Measurements from ENCODE around the gene TRIM63.
"Not testable (repeated sequence)": the region's sequence is repeated elsewhere in the genome, so short reads cannot be mapped to it uniquely, and the experiment has no call there.

Gene TRIM63

GRCh38 chr1:26067432-26067911 is at the start of gene TRIM63:
Gene TRIM63 (minus strand): TSS chr1:26067630. CDS start chr1:26067494, 136 bp downstream.
- DNase-seq, result no peak

DNA sequence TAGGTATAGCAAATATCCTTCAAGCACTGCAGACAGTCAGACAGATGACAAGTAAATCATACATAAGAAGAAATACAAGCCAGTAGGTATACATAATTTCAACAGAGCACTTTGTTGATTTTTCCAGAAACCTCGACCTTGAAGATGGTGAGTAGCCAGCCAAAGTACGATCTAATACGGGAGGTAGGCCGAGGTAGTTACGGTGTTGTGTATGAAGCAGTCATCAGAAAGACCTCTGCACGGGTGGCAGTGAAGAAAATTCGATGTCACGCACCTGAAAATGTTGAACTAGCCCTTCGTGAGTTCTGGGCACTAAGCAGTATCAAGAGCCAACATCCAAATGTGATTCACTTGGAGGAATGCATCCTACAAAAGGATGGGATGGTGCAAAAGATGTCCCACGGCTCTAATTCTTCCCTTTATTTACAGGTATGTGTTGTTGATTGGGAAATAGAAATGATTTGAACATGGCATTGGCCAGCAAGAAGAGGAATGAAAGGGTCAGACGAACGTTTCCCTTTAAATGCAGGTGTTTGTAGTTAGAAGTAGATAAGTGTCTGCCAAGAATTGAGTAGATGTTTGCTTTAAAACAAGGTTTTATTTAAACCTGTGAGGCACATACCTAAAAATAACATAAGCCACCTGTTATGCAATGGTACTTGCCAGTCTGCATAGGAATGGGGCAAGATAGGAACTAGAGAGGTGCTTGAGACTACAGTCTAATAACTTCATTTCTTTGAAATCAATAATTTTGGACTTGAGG is 46.9 kb upstream of the TRIM63 start:
- DNase-seq, result no peak

DNA sequence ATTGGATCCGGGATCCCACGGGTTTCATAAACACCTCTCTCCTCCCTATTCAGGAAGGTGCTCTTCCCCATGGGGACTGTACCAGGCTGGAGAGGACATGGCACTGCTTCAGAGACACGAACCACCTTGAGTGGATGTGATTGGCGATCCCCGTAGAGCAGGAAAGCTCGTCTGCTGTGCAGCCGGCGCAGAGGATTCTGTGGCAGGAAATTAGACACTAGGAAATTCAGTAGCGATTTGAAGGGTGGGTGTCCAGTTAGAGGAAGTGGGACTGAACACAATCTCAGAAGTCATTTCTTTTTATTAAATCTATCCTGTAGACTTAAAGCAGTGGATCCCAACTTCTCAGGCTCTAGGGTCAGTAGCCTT is 45.0 kb upstream of the TRIM63 start:
- DNase-seq, result no peak

DNA sequence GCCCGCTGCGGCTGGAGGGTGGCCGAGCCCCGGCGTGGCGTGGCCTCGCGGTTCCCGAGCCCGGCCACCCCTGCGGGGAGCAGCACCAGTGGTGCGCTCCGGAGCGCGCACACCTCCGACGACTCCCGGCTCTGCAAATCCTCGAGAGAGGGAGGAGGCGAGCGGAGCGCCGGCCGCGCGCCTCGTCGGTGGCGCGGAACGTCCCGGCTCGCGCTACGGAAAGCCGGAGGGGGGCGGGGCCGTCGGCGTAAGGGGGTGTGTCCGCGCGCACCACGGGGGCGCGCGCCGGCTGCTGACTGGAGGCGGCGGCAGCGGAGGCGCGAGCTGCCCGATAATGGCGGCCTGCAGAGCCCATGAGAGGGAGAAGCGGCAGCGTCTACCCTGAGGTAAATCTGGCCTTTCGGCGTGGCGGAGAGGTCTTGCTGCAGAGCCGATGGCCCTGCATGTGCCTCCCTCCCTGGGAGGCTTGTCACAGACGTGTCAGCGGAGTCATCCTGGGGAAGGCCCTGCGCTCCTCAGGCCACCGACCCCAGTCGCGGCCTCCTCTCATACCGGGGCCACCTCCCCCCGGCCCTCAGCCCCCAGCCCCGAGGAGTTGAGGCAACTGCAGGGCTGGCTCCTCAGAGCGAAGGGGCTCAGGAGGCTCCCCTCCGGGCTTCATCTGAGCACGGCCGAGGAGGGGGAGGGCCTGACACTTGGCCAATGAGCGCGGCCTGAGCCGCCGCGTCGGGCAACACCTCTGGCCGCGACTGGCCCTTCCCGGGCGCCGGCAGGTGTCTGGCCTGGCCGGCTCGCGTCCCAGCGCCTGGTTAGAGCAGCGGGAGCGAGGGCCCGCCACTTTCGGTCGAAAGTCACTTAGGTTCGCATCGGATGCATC is 44.3 kb upstream of the TRIM63 start, which contains the start of gene PDIK1L:
PDIK1L (plus strand) TSS at position 295 of the 877 bp plus-strand sequence. CDS start 2,485 bp downstream, outside the sequence.
- DNase-seq, result peak; percentile 41

DNA sequence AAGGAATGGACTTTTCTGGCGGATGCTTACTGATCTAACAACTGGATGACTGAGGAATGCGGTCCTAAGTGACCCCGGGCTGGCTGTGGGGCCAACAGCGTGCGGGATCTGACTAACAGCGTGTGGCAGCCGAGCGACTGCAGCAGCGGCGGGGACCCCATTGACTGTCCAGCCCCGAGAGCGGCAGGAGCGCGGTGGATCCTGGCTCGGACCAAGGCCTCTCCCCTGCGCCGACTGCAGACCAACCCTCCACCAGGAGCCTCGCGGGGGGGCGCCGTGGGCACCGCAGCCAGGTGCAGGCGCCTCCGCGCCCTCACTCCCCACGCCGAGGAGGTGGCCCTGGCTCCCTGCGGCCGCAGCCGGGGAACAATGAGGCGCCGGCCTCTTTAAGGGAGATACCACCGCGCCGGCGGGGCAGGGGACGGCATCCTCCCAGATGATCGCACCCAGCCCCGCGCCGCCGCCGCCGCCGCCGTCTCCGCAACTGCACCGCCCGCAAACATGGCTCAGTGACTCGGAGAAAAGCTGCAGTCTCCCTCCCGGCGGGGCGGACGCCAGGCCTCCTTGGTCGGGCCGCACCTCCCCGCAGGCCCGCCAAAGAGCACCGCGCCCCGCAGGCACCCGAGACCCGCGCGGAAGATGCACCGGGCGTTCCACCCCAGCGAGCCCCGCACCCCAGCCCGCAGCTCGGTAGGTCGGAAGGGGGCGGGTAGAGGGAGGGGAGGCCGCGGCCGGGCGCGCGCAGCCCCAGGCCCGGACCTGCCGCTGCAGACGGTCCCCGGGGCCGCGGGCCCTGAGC is 43.5 kb upstream of the TRIM63 start:
- peak; percentile 37 for DNase-seq

GRCh38 chr1:26109229-26110164 is 42.1 kb upstream of the TRIM63 start:
- no peak for DNase-seq

- DNase-seq, result not testable (repeated sequence)
Measured at GRCh38 chr1:26105226-26105548, 37.8 kb upstream of the TRIM63 start.

- no peak for DNase-seq
Measured at GRCh38 chr1:26102526-26102925, 35.1 kb upstream of the TRIM63 start.

DNA sequence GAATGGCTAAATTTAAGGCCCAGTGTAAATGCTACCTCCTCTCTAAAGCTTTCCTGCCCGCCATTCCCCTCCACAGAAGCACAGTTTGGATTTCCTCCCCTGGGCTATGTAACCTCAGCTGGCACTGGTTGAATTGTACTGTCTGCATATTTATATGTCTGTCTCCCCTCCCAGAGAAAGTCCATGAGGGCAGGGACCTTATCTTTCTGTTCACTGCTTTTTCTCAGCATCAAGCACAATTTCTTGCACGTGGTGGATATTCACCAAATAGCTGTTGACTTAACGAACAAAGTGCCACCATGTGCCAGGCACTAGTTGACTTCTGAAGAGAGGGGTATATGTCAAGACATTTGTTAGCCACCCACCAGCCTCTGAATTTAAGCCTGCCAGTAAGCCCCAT is 34.7 kb upstream of the TRIM63 start:
- no peak for DNase-seq

DNA sequence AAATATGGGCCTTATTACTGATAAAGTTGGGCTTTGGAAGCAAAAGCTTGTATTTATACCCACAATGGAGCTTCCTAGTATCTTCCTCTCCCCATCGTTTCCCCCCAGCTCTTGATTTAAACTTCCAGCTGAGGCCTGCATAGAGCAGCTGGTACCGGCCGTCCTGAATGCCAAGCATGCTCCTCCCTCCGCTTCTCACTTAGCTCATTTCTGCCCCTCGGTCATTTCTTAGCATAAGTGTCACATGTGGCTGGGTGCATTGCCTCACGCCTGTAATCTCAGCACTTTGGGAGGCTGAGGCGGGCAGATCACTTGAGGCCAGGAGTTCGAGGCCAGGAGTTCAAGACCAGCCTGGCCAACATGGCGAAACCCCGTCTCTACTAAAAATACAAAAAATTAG is 32.8 kb upstream of the TRIM63 start:
- DNase-seq, result not testable (repeated sequence)

- no peak for DNase-seq
Measured at GRCh38 chr1:26099780-26100179, 32.4 kb upstream of the TRIM63 start.

DNA sequence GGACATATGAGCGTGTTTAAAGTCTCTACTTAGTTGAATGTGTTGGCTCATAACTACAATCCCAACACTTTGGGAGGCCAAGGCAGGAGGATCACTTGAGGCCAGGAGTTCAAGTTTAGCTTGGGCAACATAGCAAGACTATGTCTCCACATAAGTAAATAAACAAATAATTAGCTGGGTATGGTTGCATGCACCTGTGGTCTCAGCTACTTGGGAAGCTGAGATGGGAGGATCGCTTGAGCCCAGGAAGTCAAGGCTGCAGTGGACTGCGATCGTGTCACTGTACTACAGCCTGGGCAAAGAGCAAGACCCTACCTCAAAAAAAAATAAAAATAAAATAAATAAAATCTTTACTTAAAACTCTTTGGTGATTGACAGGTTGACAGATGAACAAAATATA is 31.2 kb upstream of the TRIM63 start:
- no peak for DNase-seq

- no peak for DNase-seq
Measured at GRCh38 chr1:26097696-26098095, 30.3 kb upstream of the TRIM63 start.

DNA sequence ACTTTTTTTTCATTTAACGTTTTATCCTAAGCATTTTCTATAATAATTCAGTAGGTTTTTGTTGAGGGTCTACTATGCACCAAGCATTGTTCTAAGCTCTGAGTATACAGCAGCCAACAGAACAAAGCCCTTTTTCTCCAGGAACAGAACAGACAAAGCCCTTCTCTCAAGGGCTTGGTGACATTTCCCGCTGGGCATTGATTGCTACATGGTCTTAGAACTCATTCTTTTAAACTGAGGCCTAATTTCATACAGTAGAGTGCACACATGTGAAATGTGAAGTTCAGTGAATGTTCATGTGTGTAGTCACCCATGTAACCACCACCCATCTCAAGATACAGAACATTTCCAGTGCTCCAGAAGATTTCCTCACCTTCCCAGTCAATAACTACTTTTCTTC is 29.0 kb upstream of the TRIM63 start:
- no peak for DNase-seq

DNA sequence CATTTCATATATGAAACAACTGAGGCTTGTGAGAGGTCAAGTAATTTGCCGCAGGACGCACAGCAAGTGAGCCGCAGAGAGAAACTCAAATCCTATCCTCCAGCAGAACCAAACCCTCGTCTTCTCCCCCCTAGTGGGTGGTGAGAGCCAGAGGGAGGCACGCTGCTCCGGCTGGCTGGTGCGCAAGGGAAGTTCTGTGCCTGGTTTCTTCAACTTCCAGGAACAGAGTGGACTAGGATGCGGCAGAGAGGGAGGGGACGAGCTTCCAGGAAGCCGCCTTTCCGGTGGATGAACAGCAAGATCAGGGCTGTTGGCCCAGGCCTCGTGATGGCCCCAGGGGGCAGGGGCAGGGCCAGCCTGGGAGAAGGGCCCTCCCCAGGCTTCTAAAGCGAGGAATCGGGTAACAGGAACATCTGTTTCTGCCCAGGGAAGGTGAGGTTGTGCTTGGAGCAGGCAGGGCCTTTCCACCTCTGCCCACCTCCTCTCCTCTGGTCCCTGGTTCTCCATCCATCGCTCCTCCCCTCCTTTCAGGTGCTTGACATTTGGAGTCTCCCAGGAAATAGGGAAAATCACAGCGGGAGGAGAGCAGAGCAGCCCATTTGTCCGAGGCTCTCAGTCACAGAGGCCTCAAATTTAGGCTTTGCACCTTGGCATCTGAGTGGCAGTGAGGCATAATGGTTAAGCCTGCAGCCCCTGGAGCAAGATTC is 27.4 kb upstream of the TRIM63 start:
- DNase-seq, result no peak

- DNase-seq, result no peak
Measured at GRCh38 chr1:26094076-26094669, 26.7 kb upstream of the TRIM63 start.

- not testable (repeated sequence) for DNase-seq
Measured at GRCh38 chr1:26093569-26093968, 26.1 kb upstream of the TRIM63 start.

DNA sequence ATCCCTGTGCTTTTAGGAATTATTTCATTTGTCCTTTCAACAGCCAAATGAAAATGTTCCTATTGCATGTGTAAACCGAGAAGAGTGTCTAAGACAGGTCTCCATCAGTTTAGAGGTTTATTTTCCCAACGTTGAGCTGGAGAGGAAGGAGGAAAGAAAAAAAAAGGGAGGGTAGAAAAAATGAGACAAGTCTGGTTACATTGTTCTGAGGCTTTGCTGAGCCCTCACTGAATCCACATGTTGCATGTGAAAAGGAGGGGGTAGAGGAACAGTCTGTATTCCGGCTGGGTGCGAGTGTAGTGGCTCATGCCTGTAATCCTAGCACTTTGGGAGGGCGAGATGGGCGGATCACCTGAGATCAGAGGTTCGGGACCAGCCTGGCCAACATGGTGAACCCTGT is 25.0 kb upstream of the TRIM63 start:
- DNase-seq, result no peak

- no peak for DNase-seq
Measured at GRCh38 chr1:26090893-26091292, 23.5 kb upstream of the TRIM63 start.

DNA sequence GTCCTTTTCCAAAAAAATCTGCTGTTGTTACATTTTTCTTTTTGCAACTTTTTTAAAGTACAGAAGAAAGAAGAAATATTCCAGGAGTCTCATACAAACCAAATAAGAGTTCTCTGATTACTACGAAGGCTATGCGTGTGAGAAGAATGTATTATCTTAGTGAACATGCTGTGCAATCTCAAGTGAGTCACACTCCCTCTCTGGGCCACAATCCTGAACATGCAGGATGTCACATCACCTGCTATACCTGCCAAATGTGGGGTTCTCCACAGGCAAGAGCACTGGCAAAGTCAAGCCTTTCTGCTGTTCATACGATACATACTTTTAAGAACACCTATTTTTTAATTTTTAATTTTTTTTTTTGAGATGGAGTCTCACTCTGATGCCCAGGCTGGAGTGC is 21.7 kb upstream of the TRIM63 start:
- no peak for DNase-seq

- DNase-seq, result no peak
Measured at GRCh38 chr1:26084844-26085243, 17.4 kb upstream of the TRIM63 start.
